ENCODE measurements around the gene CTNND2. TPM values are rescaled to one million over a fixed set of nuclear protein-coding genes. Genes with fewer than 3 reads are reported as not detected.
"Not testable (repeated sequence)": the region's sequence is repeated elsewhere in the genome, so short reads cannot be mapped to it uniquely, and the experiment has no call there.

The CTNND2 gene
- total RNA-seq, 1 donor from 2014 or later = 5.4 TPM

DNA sequence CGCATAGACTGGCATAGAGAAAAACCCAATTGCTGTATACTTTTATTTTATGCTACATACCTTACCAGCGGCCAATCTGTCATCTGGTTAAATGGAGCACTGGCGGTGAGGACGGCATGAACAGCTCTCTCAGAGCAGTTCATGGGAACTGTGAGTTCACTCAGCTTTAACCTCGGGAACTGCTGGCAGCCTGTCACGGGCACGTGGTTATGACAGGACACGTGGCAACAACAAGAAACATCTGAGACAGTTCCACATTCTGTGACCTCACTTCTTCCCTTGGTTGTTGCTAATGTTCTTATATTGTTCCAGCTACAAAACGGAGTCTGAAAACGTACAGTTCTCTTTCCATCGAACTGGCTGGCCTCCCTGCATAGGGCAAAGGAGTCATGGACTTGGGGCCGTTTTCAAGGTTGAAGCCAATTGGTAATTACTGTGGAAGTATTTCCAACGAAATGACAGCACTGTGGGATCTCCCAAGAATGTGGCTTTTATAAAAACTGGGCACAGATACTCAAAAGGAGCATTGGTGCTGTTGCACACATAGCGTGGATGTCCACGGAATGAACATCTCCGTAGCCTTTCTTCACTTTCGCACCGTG lies 896.9 kb downstream of the CTNND2 start:
- intact Hi-C loops (cut with micrococcal nuclease) = no loop called here
- ATAC-seq (peak; percentile 54), DNase-seq (peak; percentile 49)

DNA sequence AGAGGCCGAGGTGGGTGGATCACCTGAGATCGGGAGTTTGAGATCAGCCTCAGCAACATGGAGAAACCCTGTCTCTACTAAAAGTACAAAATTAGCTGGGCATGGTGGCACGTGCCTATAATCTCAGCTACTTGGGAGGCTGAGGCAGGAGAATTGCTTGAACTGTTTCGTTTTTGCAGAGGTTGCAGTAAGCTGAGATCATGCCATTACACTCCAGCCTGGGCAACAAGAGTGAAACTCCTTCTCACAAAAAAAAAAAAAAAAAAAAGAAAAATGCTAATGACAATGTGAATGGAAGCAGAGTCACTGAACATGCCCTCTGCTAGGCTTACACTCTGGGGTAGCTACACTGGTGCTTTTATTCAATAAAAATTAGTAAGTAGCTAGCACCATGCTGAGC lies 899.7 kb downstream of the CTNND2 start:
- intact Hi-C loops (cut with micrococcal nuclease); DNase-seq; ATAC-seq: not testable (repeated sequence)

DNA sequence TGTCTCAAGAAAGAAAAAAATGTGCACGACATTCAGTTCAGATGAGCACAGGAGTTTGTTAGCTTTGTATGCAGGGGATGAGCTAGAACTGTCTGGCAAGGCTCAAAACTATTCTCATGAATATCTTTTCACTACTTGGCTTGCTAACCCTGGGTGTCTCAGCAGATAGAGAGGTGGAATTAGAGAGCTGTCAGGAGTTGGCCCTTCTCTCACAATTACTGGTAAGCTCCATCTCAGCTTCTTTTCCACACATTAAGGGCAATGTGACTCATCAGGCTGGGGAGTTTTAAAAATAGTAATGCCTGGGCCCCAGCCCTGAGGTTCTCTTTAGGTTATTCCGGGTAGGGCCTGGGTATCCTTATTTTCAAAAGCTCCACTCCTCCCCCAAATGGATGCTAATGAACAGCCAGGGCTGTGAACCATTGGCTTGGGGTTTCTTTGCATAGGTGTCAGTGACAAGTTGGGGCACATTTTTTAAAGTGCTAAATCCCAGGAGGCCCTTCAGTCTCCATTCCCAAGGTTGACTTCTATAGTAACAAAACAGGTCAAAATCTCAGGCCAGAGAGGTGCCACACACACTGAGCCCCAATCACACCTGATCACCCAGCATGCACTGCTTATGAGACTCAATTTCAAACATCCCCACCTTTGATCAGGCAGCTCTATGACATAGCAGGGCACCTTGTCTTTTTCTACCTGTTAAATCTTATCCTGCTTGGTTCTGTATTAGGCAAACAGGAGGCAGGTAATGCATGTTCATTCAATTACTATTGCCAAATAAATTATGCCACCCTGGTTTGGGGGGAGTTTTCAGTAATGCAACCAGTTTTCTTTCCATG lies 903.5 kb downstream of the CTNND2 start:
- ATAC-seq = peak; percentile 96
- intact Hi-C loops (cut with micrococcal nuclease) = no loop called here
- no peak for DNase-seq

DNA sequence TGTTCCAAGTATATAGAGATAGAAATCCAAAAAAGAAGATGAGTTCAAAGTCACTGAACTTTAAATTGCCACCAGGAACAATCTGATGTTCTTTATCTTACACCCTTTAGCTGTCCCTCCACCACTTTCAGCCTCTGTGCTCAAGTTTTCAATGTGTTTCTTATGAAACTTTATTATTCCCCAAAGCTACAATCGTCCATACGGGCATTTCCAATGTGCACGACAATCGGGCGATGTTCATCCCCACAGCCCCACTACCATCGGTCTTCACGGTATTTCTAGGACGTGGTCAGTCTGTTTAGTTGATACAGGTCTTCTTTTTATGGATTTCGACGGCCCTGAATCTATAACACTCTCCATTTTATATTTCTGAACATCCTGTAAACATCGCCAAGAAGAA lies 904.5 kb downstream of the CTNND2 start:
- no peak for ATAC-seq
- DNase-seq = no peak
- intact Hi-C loops (cut with micrococcal nuclease) = no loop called here

DNA sequence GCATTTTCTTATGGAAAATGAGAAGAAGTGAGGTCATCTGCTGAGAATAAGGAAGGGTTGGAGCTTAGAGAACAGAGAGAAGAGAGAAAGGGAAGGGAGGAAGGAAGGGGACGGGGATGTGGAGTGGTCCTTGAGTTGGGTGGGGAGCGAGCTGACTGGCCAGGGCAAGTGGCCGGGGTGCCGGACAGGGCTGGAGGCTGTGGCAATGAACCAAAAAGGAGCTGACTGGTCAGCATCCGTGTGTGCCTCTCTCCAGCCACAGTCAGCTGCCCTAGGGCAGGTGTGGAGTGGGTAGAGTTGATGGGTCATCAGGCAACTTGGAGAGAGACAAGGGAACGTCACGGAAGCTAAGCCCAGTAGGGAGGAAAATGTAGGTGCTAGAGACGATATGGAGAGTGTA lies 908.4 kb downstream of the CTNND2 start:
- intact Hi-C loops (cut with micrococcal nuclease) = no loop called here
- ATAC-seq (no peak), DNase-seq (no peak)

DNA sequence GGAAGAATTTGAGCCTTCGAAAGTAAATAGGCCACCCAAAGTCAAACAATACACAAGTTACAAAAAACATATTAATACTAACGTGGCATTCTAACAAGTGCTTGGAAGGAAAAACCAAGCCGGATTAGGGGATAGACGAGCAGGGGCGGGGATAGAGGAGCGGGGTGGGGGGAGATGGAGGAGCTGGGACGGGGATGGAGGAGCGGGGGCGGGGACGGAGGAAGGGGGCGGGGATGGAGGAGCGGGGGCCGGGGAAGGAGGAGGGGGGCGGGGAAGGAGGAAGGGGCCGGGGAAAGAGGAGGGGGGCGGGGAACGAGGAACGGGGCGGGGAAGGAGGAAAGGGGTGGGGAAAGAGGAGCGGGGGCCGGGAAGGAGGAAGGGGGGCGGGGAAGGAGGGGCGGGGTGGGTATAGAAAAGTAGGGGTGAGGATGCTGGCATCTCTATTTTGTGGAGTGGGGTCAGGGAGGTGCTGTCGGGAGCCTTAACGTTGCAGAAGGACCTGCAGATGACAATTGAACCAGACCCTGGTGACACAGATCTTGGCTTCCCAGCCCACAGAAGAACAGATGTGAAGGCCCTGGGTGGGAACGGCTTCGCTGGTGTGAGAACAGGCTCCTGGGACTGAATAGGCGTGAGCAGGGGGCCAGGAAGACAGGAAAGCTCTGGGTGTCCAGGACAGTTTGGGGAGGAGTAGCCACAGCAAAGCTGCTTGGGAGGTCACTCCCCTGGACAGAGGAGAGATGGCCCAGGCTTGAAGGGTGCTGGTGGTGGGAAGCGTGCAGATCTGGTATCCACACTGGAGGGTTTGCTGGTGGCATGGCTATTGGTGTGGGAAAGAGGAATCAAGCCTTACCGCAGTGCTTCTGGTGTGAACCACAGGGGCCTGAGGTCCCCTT lies 909.9 kb downstream of the CTNND2 start:
- DNase-seq = no peak
- ATAC-seq = no peak
- intact Hi-C loops (cut with micrococcal nuclease) = no loop called here

DNA sequence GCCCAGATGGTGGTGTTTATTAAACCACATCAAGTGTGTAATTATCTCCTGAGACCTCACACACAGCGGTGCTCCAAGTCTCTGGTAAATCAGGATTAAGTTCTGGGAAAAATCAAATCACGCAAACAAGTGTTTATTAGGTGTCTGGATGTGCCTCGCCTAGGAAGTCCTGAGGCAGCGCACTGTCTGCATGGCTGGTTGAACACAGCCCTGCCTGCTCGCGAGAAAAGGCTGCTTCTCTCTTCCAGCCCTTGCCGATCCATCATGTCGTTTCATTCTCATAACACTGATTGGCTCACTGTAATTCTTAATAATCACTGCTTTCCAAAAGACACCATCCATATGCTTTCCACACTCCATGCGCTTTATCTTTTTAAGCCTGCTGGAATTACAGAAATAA lies 913.6 kb downstream of the CTNND2 start:
- intact Hi-C loops (cut with micrococcal nuclease) = no loop called here
- DNase-seq (no peak), ATAC-seq (no peak)

DNA sequence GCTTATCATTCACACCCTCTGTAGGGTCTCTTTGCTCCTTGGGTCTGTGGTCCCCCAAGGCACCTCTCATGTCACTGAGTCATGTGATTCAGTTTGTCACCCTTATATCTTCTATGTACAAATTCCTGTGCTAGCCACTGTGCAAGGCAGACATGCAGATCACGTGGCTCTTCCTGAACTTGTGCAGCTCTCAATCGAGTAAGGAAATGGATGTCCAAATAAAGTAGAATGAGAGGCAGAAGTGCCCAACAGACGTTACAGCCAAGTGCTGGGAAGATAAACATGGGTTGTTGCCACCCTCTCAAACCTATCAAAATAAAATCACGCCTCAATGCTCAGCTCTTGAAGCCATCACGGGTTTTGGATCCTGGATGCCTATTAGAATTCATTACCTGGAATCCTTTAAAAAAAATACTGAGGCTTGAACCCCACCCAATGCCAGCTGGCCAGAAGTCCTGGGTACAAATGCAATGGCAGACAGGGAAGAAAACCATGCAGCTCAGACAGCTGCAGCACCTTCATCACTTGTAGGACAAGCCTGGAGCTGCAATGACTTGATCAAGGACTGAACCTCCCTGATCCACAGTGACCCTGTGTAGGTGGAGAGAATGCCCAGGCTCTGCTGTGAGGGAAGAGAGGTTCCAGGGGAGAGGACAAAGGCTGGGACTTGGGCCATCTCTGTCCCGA lies 914.5 kb downstream of the CTNND2 start:
- intact Hi-C loops (cut with micrococcal nuclease) = no loop called here
- ATAC-seq = peak; percentile 78
- no peak for DNase-seq

DNA sequence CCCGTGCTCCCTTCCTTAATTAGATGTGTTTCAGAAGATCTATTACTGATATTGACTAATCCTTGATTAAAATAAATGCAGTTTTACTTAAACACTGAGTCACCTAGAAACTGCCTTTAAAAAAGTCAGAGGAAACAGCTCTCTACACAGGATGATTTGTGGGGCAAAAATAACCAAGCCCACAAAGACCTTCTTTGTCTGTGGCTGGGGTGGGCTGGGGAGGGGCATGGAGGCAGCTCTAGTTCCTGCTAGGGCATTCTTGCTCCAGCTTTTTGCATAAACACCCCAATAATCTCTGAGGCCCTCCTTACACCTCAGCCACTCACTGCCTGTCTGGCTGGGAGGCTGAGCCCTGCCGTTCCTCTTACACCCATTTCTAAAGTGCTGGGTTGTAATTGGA lies 915.6 kb downstream of the CTNND2 start:
- ATAC-seq (no peak), DNase-seq (no peak)
- intact Hi-C loops (cut with micrococcal nuclease) = no loop called here

DNA sequence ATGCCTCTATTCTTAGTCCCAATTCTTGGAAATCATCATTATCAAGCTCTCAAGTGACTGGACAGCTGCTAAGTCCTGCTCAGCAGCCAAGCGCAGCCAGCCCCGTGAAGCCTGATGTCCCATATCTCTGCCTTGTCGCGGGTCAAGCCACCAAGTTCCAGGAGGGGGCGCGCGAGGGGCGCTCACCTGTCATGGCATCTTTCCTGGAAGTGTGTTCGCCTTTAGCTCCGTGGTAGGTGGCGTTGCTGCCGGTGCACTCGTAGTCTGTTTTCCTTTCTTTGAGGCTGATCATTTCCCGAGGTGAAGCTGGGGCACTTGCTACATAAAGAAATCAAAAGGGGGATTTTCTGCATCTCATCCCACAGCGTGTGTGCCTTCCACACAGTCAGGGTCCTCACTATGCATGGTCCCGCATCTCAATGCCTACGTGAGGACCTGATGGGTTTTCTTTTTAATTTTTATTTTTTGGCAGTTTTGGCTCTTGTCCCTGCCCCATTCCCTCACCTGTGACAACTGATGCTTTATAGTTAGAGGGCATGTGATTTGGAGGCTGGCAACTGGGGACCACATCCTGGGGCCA lies 916.2 kb downstream of the CTNND2 start:
- intact Hi-C loops (cut with micrococcal nuclease) = no loop called here
- peak; percentile 88 for ATAC-seq
- peak; percentile 87 for DNase-seq

DNA sequence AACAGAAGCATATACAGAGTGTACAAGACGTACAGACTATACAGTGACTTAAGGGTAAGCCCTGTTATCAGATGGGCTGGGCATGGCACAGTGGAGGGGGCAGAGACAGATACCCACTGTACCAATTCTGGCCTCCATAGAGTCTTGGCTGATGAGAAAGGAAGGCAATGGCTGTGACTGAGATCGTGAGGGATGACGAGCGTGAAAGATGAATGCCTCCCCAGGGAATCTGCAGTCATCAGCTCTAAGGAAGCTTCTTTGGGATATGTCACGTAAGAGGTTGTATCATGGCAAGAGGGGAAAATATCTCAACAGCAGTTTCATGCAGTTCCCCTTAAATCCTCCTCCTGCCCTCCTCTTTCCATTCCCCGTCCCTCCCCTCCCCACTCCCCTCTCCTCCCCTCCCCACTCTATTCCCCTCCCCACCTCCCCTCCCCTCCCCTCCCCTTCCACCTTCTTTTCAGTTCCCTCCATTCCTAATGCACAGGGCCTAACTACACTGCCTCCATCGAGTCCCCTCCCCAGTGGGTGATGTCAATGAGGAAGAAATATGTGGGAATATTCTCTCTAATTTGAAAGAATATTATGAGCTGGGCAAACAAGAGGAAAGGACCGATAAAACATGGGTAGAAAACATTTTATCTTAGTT lies 916.8 kb downstream of the CTNND2 start:
- ATAC-seq = no peak
- intact Hi-C loops (cut with micrococcal nuclease) = no loop called here
- no peak for DNase-seq

DNA sequence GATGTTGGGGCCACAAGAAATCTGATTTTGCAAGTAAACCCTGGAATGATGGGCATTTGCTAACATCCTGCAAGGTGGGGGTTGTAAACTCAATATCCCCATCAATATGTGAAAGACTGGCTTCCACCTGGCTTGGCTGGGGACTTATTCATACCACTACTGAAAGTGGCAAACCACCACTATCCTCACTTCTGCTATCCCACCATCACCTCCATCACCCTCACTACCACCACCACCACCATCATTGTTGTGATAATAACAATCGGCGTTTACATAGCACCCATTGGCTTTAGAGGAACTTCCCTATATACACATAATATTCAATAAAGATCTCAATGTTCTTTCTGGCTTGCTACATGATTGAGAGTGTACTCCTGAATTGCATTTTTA lies 918.5 kb downstream of the CTNND2 start:
- DNase-seq (no peak), ATAC-seq (no peak)
- intact Hi-C loops (cut with micrococcal nuclease) = no loop called here

DNA sequence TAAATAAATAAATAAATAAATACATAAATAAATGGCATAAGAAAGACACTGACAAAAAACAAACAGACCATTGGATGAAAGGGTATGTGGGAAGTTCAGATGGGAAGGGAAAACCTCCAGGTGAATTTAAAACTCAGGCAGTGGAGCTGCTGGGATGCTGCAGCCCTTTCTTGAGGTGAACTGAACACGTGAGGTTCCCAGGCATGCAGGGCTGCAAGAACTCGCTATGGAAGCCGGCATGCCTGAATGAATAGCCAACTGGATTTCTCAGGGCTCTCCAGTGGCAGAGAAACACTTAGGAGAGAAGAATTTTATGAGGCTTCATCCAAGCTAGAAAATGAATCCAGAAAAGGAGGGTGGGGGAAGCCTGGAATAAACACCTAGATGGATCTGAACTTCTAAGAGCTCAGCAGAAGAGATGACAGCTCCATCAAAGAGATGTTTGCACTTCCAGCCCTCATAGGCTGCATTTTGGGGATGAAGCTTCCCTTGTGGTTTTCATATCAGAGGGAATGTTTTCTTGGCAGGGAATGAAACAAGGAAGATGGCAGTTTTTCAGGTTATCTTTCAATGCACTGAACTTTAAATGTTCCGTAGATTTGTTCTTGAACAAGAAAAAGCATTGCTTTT lies 919.0 kb downstream of the CTNND2 start:
- ATAC-seq = no peak
- DNase-seq = no peak
- intact Hi-C loops (cut with micrococcal nuclease) = no loop called here

DNA sequence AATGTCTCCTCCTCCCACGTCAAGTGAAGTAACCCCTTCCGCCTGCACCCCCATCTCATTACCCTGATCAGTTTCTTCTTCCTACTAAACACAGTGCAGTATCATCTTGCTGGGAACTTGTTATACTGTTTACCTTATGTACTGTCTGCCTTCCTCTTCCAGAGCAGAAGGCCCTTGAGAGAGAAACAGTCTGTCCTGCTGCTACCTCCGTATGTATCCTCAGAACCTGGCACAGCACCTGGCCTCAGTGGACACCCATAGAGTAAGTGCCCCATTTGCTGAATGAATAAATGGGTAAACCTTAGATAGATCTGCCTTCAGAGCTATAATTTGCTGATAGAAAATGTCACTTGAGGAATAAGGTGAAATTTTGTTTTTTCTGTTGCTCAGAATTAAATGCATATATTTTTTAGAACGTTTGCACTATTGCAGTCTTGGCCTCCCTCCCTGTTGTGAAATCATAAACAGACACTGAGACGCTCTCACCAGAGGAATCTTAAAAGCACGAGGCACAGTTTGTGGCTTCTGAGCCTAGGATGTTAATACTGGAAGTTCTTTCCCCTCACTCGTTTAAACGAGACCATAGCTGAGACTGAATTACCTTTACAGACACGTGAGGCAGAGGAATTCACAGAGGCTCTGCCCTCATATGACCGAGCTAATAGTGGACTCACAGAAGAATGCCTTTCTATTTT lies 920.1 kb downstream of the CTNND2 start:
- no peak for ATAC-seq
- no peak for DNase-seq
- intact Hi-C loops (cut with micrococcal nuclease) = no loop called here

DNA sequence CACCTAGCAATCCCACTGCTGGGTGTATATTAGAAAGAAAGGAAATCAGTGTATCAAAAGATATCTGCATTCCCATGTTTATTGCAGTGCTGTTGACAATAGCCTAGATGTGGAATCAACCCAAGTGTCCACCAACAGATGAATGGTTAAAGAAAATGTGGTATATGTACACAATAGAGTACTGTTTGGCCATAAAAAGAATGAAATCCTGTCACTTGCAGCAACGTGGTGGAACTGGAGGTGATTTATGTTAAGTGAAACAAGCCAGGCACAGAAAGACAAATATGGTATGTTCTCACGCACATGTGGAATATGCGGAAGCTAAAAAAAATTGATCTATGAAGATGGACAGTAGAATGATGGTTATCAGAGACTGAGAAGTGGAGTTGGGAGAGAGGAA lies 921.6 kb downstream of the CTNND2 start:
- no peak for DNase-seq
- intact Hi-C loops (cut with micrococcal nuclease) = no loop called here
- no peak for ATAC-seq

DNA sequence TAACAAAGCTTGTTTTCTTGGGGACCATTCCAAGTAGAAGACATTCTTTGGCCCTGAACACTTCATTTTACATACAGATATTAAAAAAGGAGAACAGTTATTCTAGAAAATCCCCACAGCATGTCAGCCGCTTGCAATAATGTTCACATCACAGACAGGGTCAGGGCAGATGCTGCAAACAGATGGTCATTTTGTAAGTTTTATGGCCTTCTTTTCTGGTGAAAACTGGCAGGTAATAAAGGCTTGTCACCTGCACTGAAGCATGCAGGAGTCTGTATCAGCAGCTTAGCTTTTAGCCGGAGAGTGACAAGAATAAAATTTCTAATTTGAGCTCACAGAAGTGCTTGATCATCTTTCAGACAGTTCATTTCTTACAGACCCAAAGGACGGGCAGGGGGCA lies 922.3 kb downstream of the CTNND2 start:
- DNase-seq (no peak), ATAC-seq (no peak)
- intact Hi-C loops (cut with micrococcal nuclease) = no loop called here

DNA sequence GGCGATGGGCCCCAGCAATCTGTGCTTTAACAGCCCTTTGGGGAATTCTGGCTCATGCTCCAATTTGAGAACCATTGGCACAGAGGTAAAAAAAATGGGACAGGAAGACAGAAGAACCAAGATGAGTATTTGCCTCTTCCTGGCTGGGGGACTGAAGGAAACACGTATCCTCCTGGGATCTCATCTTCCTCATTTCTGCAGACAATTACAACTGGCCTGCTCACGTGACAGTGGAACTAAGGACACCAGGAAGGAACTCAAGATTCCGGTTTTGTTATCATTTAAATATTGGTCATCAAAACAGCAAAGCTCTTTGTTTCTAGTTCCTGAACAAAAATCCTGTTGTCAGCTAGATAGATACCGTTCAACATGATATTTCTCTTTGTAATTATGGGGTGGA lies 927.2 kb downstream of the CTNND2 start:
- DNase-seq (no peak), ATAC-seq (no peak)
- intact Hi-C loops (cut with micrococcal nuclease) = no loop called here

DNA sequence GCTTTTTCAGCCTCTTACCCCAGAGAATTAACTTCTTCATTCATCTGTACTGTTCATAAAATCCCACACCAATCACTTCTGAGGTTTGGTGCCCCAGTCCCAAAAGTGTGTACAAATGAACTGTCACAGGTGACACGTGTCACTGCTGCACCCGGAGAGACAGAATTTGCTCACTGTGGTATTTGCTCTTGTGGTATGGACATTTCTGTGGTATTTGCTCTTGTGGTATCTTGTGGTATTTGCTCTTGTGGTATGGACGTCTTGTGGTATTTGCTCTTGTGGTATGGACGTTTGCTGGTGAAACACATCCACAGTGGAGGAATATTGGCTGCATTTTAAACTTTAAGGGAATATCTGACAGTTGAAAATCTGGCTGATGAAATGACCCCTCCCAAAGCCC lies 928.3 kb downstream of the CTNND2 start:
- DNase-seq (no peak), ATAC-seq (no peak)
- intact Hi-C loops (cut with micrococcal nuclease) = no loop called here

Data from left ventricle myocardium superior (tissue), 1 donor.